ENCODE measurements around the gene DMBX1.

GRCh38 chr1:46466477-46467182, 23.0 kb upstream of the DMBX1 start:
- TF ChIP-seq, protein P1, sequence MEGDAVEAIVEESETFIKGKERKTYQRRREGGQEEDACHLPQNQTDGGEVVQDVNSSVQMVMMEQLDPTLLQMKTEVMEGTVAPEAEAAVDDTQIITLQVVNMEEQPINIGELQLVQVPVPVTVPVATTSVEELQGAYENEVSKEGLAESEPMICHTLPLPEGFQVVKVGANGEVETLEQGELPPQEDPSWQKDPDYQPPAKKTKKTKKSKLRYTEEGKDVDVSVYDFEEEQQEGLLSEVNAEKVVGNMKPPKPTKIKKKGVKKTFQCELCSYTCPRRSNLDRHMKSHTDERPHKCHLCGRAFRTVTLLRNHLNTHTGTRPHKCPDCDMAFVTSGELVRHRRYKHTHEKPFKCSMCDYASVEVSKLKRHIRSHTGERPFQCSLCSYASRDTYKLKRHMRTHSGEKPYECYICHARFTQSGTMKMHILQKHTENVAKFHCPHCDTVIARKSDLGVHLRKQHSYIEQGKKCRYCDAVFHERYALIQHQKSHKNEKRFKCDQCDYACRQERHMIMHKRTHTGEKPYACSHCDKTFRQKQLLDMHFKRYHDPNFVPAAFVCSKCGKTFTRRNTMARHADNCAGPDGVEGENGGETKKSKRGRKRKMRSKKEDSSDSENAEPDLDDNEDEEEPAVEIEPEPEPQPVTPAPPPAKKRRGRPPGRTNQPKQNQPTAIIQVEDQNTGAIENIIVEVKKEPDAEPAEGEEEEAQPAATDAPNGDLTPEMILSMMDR (IDR thresholded peaks at IDR 0.05), result no peak
- no peak for TF ChIP-seq POLR2A (IDR thresholded peaks at IDR 0.05)
- TF ChIP-seq POLR2AphosphoS5 (IDR thresholded peaks at IDR 0.05), result no peak
